ENCODE data around the gene CENPN. TPM values are rescaled to one million over a fixed set of nuclear protein-coding genes. Genes with fewer than 3 reads are reported as not detected.

The CENPN gene
- total RNA-seq, 1 experiment from 2014 or later: 56.6 TPM

DNA sequence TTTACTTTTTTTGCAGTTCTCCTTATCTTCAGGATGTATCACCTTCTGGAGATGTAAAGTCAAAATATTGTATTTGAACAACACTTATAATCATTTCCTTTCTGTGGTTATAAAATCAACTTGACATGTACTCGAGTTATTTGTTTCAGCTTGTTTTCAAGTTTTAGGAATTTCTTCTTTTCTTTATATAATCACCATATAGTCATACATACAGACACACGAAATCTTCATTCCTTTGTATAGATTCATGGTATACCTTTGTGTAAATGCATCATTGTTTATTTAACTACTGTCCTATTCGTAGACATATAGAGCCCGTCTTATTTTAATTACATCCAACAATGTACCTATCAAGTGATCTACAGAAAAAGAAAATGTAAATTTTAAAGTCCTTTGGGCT lies 40.4 kb upstream of the CENPN start:
- Histone ChIP-seq H3K4me1 (ENCODE audit: control insufficient read depth, insufficient read depth, low read length) (no peaks in the 10 kb centered on the region), H3K4me3 (ENCODE audit: low read depth in 2 of 2, low read length in 2 of 2) (no peak overlapping the region), H3K27ac (ENCODE audit: low read length) (no peak overlapping the region), H3K9me3 (ENCODE audit: control insufficient read depth, insufficient read depth, low read depth, low read length) (no peaks in the 10 kb centered on the region), H3K27me3 (ENCODE audit: control insufficient read depth, insufficient read depth, low read length) (no peaks in the 10 kb centered on the region), H3K36me3 (ENCODE audit: control insufficient read depth, insufficient read depth, low read length) (no peaks in the 10 kb centered on the region; the same call in 1 of the 2 replicates)
- BruUV-seq (replicated peaks): TSS peak; percentile 56
- CTCF ChIA-PET: no interaction called here
- intact Hi-C loops (cut with micrococcal nuclease; ENCODE audit: unreplicated experiment): no loop called here
- no peak for TF ChIP-seq TCF7L2 (IDR thresholded peaks at IDR 0.05; ENCODE audit: low read depth, low read length)
- TF ChIP-seq, protein P1, sequence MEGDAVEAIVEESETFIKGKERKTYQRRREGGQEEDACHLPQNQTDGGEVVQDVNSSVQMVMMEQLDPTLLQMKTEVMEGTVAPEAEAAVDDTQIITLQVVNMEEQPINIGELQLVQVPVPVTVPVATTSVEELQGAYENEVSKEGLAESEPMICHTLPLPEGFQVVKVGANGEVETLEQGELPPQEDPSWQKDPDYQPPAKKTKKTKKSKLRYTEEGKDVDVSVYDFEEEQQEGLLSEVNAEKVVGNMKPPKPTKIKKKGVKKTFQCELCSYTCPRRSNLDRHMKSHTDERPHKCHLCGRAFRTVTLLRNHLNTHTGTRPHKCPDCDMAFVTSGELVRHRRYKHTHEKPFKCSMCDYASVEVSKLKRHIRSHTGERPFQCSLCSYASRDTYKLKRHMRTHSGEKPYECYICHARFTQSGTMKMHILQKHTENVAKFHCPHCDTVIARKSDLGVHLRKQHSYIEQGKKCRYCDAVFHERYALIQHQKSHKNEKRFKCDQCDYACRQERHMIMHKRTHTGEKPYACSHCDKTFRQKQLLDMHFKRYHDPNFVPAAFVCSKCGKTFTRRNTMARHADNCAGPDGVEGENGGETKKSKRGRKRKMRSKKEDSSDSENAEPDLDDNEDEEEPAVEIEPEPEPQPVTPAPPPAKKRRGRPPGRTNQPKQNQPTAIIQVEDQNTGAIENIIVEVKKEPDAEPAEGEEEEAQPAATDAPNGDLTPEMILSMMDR (IDR thresholded peaks at IDR 0.05): no peak
- no peak for TF ChIP-seq POLR2AphosphoS5 (IDR thresholded peaks at IDR 0.05; ENCODE audit: low read depth, low read length)
- TF ChIP-seq, protein P2, sequence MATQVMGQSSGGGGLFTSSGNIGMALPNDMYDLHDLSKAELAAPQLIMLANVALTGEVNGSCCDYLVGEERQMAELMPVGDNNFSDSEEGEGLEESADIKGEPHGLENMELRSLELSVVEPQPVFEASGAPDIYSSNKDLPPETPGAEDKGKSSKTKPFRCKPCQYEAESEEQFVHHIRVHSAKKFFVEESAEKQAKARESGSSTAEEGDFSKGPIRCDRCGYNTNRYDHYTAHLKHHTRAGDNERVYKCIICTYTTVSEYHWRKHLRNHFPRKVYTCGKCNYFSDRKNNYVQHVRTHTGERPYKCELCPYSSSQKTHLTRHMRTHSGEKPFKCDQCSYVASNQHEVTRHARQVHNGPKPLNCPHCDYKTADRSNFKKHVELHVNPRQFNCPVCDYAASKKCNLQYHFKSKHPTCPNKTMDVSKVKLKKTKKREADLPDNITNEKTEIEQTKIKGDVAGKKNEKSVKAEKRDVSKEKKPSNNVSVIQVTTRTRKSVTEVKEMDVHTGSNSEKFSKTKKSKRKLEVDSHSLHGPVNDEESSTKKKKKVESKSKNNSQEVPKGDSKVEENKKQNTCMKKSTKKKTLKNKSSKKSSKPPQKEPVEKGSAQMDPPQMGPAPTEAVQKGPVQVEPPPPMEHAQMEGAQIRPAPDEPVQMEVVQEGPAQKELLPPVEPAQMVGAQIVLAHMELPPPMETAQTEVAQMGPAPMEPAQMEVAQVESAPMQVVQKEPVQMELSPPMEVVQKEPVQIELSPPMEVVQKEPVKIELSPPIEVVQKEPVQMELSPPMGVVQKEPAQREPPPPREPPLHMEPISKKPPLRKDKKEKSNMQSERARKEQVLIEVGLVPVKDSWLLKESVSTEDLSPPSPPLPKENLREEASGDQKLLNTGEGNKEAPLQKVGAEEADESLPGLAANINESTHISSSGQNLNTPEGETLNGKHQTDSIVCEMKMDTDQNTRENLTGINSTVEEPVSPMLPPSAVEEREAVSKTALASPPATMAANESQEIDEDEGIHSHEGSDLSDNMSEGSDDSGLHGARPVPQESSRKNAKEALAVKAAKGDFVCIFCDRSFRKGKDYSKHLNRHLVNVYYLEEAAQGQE (IDR thresholded peaks at IDR 0.05; ENCODE audit: insufficient read depth in 1 of 2, low read depth in 2 of 2, low read length in 1 of 2): no peak
- no peak for TF ChIP-seq SIN3A (IDR thresholded peaks at IDR 0.05; ENCODE audit: borderline replicate concordance, insufficient read depth, low read depth, low read length)
- in situ Hi-C loops (cut with HindIII; ENCODE audit: low pct_unique_long_range_greater_than_20kb, low sequenced_read_pairs): no loop called here
- ATAC-seq (no peak), DNase-seq (ENCODE audit: low read depth, low spot score) (no peak)
- POLR2A ChIA-PET: no interaction called here

DNA sequence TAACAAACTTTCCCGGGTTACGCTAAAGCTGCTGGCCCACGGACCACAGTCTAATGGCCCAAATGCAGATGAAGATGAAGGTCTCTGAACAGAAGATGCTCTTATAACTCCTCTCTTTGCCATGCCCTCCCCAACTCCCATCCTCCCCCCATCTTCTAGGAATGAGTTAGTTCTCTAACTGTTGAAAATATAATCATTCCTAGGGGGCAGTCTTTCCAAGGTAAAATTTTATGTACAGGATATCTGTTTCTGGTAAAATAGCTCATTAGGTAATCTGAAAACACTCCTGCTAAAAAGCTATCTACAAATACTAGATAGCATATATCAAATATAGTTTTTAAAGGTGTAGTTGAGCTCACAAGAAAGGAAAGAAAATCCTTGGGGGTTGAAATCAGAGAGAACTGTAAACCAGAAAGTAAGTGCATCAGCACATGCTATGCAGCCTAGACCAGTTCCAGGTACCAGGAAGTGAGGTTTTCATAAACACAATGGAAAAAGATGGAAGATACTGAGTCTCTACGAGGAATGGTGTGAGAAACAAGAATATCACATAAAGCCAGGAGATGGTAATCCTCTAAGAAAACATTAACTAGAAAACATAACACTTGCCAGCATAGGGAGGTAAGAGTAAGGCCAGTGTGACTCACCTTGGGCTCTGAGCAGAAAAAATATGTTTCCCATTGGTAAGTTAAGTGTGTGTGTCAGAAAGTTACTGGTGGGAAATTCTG lies 38.5 kb upstream of the CENPN start:
- BruUV-seq (replicated peaks): no TSS peak
- DNase-seq (ENCODE audit: low read depth, low spot score) (no peak), ATAC-seq (no peak)
- no peaks in the 10 kb centered on the region for H3K27me3 ChIP-seq (ENCODE audit: control insufficient read depth, insufficient read depth, low read length)
- TF ChIP-seq POLR2AphosphoS5 (IDR thresholded peaks at IDR 0.05; ENCODE audit: low read depth, low read length) (no peak), SIN3A (IDR thresholded peaks at IDR 0.05; ENCODE audit: borderline replicate concordance, insufficient read depth, low read depth, low read length) (no peak), TCF7L2 (IDR thresholded peaks at IDR 0.05; ENCODE audit: low read depth, low read length) (no peak)
- TF ChIP-seq, protein P1 (IDR thresholded peaks at IDR 0.05): no peak
- TF ChIP-seq, protein P2 (IDR thresholded peaks at IDR 0.05; ENCODE audit: insufficient read depth in 1 of 2, low read depth in 2 of 2, low read length in 1 of 2): no peak
- intact Hi-C loops (cut with micrococcal nuclease; ENCODE audit: unreplicated experiment) (no loop called here), in situ Hi-C loops (cut with HindIII; ENCODE audit: low pct_unique_long_range_greater_than_20kb, low sequenced_read_pairs) (no loop called here)
- no peak overlapping the region for H3K4me3 ChIP-seq (ENCODE audit: low read depth in 2 of 2, low read length in 2 of 2)
- H3K36me3 ChIP-seq (ENCODE audit: control insufficient read depth, insufficient read depth, low read length): no peaks in the 10 kb centered on the region; the same call in 1 of the 2 replicates
- CTCF ChIA-PET: no interaction called here
- H3K27ac ChIP-seq (ENCODE audit: low read length): no peak overlapping the region
- POLR2A ChIA-PET: no interaction called here
- no peaks in the 10 kb centered on the region for H3K4me1 ChIP-seq (ENCODE audit: control insufficient read depth, insufficient read depth, low read length)
- no peaks in the 10 kb centered on the region for H3K9me3 ChIP-seq (ENCODE audit: control insufficient read depth, insufficient read depth, low read depth, low read length)
